Measurements from ENCODE around the gene PCBD2. TPM values are rescaled to one million over a fixed set of nuclear protein-coding genes. Genes with fewer than 3 reads are reported as not detected.
"Not testable (repeated sequence)": the region's sequence is repeated elsewhere in the genome, so short reads cannot be mapped to it uniquely, and the experiment has no call there.

The PCBD2 gene
- total RNA-seq, 2 donors from 2014 or later, result 22.1 to 22.2 TPM

DNA sequence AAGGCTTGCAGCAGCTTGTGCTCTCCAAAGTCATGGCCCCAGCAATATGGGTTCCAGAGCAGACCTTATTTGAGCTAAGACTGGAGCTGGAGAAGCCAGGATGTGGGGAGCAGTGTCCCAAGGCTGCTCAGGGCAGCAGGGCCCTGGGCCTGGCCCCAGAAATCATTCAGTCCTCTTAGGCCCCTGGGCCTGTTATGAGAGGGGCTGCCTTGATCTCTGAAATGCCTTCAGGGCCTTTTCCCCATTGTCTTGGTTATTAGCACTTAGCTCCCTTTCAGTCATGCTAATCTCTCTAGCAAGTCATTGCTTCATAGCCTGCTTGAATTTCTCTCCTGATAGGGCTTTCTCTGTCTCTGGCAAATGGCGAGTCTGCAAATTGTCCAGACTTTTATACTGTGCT, 71.9 kb downstream of the PCBD2 start:
- Mint-ChIP-seq H3K27ac (no peak overlapping the region), H3K27me3 (ENCODE audit: low read depth) (no peaks in the 10 kb centered on the region), H3K36me3 (ENCODE audit: insufficient read depth in 2 of 2) (peaks cover 11 to 24% of the 10 kb centered on the region in 2 donors), H3K4me1 (ENCODE audit: low read depth) (no peaks in the 10 kb centered on the region), H3K4me3 (no peak overlapping the region), H3K9me3 (peaks cover 9 to 18% of the 10 kb centered on the region in 2 donors)
- DNase-seq (no peak), ATAC-seq (replicated peaks in 1 of 2) (no peak)

DNA sequence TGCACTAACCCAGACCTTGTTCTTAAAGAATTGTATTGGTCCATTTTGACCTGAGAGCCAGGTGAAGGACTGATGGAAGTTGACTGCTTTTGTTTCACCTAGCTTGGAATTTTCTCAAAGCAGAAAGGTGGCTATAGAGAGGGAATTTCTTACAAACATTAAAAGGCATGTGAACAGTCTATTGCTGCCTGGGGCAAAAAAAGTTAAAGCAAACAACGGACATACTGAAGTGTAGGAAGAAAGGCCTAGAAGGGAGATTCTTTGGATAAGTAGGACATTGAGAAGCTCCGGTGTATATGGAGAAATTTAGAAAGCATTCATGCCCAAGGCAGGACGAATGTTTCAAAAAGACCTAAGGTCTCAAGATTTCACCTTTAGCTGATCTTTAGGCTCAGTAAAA, 74.5 kb downstream of the PCBD2 start:
- Mint-ChIP-seq H3K4me1 (ENCODE audit: low read depth) (no peaks in the 10 kb centered on the region), H3K36me3 (ENCODE audit: insufficient read depth in 2 of 2) (peaks cover 24 to 41% of the 10 kb centered on the region in 2 donors), H3K27ac (no peak overlapping the region), H3K27me3 (ENCODE audit: low read depth) (no peaks in the 10 kb centered on the region), H3K4me3 (no peak overlapping the region), H3K9me3 (peaks cover 19 to 36% of the 10 kb centered on the region in 2 donors)
- ATAC-seq (replicated peaks in 1 of 2) (no peak), DNase-seq (no peak)

DNA sequence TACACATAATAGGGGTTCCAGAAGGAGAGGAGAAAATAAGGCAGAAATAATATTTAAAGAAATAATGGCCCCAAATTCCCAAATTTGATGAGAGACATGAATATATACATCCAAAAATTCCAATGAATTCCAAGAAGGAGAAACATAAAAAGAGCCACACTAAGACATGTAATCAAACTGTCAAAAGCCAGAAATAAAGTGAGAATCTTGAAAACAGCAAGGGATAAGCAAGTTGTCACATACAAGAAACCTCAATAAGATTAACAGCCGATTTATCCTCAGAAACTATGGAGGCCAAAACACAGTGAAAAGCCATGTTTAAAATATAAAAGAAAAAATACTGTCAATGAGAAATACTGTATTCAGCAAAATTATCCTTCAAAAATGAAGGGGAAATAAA, 77.3 kb downstream of the PCBD2 start:
- H3K9me3 Mint-ChIP-seq, result peaks cover 17 to 33% of the 10 kb centered on the region in 2 donors
- ATAC-seq (replicated peaks in 1 of 2), result no peak
- no peak for DNase-seq
- H3K27me3 Mint-ChIP-seq (ENCODE audit: low read depth), result no peaks in the 10 kb centered on the region
- no peak overlapping the region for H3K4me3 Mint-ChIP-seq
- peak overlapping the region; percentile 34 for H3K27ac Mint-ChIP-seq
- no peaks in the 10 kb centered on the region for H3K4me1 Mint-ChIP-seq (ENCODE audit: low read depth)
- peaks cover 21 to 39% of the 10 kb centered on the region in 2 donors for H3K36me3 Mint-ChIP-seq (ENCODE audit: insufficient read depth in 2 of 2)

DNA sequence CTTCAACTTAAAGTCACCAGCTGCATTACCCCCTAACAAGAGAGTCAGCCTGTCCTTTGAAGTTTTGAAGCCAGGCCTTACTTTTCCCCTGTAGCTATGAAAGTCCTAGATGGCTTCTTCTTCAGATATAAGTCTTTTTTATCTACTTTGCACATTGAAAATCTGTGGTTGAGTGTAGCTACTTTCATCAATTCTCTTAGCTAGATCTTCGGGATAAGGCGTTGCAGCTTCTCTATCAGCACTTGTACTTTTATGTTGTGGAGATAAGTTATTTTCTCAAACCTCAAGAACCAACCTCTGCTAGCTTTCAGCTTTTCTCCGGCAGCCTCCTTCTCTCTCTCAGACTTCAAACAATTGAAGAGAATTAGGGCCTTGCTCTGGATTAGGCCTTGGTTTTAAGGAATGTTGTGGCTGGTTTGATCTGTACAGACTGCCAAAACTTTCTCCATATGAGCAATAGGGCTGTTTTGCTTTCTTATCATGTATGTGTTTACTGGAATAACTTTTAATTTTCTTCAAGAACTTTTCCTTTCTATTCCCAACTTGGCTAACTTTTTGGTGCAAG, 84.4 kb downstream of the PCBD2 start:
- DNase-seq (no peak), ATAC-seq (replicated peaks in 1 of 2) (no peak)
- Mint-ChIP-seq H3K27me3 (ENCODE audit: low read depth) (no peaks in the 10 kb centered on the region), H3K4me1 (ENCODE audit: low read depth) (no peaks in the 10 kb centered on the region), H3K9me3 (no peaks in the 10 kb centered on the region), H3K36me3 (ENCODE audit: insufficient read depth in 2 of 2) (no peaks in the 10 kb centered on the region), H3K27ac (no peak overlapping the region), H3K4me3 (no peak overlapping the region)

DNA sequence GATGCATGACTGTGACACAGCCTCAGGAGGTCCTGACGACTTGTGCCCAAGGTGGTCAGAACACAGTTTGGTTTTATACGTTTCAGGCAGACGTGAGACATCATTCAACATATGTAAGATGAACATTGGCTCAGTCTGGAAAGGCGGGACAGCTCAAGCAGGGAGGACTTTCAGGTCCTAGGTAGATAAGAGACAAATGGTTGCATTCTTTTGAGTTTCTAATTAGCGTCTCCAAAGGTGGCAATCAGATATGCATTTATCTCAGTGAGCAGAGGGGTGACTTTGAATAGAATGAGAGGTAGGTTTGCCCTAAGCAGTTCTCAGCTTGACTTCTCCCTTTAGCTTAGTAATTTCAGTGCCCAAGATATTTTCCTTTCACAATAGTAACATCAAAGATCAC, 85.3 kb downstream of the PCBD2 start:
- not testable (repeated sequence) for H3K9me3 Mint-ChIP-seq; H3K27ac Mint-ChIP-seq; ATAC-seq (replicated peaks in 1 of 2); H3K27me3 Mint-ChIP-seq (ENCODE audit: low read depth); H3K4me1 Mint-ChIP-seq (ENCODE audit: low read depth); H3K36me3 Mint-ChIP-seq (ENCODE audit: insufficient read depth in 2 of 2); DNase-seq; H3K4me3 Mint-ChIP-seq

DNA sequence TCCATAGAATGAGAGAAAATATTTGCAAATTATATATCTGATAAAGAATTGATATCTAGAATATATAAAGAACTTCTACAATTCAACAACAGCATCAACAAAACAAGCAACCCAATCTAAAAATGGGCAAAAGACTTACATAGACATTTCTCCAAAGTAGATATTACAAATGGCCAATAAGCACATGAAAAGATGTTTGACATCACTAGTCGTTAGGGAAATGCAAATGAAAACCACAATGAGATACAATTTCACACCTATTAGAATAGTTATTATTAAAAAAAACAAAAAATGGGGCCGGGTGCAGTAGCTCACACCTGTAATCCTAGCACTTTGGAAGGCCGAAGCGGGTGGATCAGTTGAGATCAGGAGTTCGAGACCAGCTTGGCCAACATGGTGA, 87.2 kb downstream of the PCBD2 start:
- no peaks in the 10 kb centered on the region for H3K27me3 Mint-ChIP-seq (ENCODE audit: low read depth)
- H3K27ac Mint-ChIP-seq, result no peak overlapping the region
- no peaks in the 10 kb centered on the region for H3K4me1 Mint-ChIP-seq (ENCODE audit: low read depth)
- H3K4me3 Mint-ChIP-seq, result no peak overlapping the region
- H3K36me3 Mint-ChIP-seq (ENCODE audit: insufficient read depth in 2 of 2), result no peaks in the 10 kb centered on the region
- ATAC-seq (replicated peaks in 1 of 2), result no peak
- H3K9me3 Mint-ChIP-seq, result no peaks in the 10 kb centered on the region
- DNase-seq, result no peak

DNA sequence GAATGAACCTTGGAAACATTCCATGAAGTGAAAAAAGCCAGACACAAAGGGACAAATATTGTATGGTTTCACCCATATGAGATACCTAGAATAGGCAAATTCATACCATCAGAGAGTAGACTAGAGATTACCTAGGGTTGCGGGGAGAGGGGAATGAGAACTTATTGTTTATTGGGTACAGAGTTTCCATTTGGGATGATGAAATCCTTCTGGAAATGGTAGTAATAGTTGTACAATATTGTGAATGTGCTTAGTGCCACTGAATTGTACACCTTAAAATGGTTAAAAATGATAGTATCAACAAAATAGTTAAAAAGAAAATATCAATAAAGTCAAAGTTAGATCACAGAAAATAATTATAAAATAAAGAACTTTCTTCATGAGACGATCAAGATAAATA, 88.2 kb downstream of the PCBD2 start:
- Mint-ChIP-seq H3K4me3 (no peak overlapping the region), H3K27me3 (ENCODE audit: low read depth) (no peaks in the 10 kb centered on the region), H3K36me3 (ENCODE audit: insufficient read depth in 2 of 2) (no peaks in the 10 kb centered on the region), H3K4me1 (ENCODE audit: low read depth) (no peaks in the 10 kb centered on the region), H3K27ac (no peak overlapping the region), H3K9me3 (no peaks in the 10 kb centered on the region)
- DNase-seq (no peak), ATAC-seq (replicated peaks in 1 of 2) (no peak)

DNA sequence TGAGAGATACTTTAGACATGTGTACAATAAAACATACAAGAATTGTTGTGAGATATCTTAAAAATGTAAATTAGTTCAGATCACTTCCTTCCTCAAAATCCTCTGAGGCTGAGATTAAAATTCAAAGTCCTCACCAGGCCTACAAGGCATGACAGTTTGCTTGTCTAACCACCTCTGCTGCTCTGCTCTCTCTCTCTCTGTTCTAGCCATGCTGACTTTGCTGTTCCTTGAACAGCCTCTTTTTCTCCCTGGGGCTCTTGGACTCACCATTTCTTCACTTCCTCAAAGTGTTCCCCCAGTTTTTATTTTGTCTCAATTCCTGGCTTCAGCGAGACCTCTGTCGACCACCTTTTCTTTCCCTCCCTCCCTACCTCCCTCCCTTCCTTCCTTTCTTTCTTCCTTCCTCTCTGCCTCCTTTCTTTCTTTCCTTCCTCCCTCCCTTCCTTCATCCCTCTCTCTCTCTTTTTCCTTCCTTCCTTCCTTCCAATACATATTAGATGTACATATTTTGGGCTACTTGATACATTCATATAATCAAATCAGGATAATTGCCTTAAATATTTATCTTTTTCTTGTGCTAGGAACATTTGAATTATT, 89.7 kb downstream of the PCBD2 start:
- H3K27ac Mint-ChIP-seq, result no peak overlapping the region
- peaks cover 0 to 2% of the 10 kb centered on the region in 2 donors for H3K9me3 Mint-ChIP-seq
- H3K4me3 Mint-ChIP-seq, result no peak overlapping the region

DNA sequence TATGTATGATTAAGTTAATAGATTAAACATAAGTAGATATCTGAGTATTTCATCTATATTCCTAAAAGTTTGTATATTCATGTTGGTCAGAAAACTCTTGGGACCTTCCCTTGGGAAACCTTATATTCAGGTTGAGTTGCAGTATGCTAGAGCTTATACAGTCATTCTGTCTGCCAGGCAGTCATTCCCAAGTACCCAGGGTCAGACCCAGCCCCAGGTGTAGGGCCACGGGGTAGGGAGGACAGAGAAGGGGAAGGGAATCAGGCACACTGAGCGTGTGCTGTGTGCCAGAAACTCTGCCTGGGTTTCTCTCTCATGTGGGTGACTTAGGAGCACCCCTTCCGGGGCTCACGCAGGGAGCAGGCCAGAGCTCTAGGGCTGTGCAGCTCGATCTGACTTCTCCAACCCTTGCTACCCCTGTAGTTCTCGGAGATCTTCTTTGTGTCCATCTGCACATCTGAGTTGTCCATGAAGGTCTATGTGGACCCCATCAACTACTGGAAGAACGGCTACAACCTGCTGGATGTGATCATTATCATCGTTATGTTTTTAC, 91.0 kb downstream of the PCBD2 start:
- Mint-ChIP-seq H3K4me3 (no peak overlapping the region), H3K36me3 (ENCODE audit: insufficient read depth in 2 of 2) (no peaks in the 10 kb centered on the region), H3K4me1 (ENCODE audit: low read depth) (no peaks in the 10 kb centered on the region), H3K9me3 (peaks cover 0 to 2% of the 10 kb centered on the region in 2 donors), H3K27ac (no peak overlapping the region), H3K27me3 (ENCODE audit: low read depth) (no peaks in the 10 kb centered on the region)
- DNase-seq (no peak), ATAC-seq (replicated peaks in 1 of 2) (no peak)

More for the DNA sequence above, 89.7 kb downstream of the PCBD2 start:
- H3K4me1 Mint-ChIP-seq (ENCODE audit: low read depth), result no peaks in the 10 kb centered on the region
- ATAC-seq (replicated peaks in 1 of 2) (no peak), DNase-seq (no peak)
- H3K27me3 Mint-ChIP-seq (ENCODE audit: low read depth), result no peaks in the 10 kb centered on the region
- H3K36me3 Mint-ChIP-seq (ENCODE audit: insufficient read depth in 2 of 2), result no peaks in the 10 kb centered on the region

DNA sequence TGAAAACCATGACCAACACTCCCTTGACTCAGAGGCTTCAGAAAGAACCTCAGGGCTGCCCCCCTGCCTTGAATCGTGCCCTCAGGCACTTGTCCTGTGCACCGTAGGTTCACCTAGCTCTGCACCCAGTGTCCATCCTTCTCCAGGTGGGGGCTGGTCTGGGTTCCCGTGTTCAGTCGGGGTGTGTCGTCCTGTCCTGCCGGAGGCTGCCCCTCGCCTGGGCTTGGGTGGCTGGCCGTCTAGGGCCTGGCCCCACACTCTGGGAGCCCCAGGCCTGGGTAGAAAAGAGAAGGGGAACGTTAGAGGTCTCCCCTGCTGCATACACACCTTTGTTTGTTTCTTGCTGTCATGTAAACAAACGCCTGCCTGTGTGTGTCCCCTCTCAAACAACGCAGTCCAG, 92.1 kb downstream of the PCBD2 start:
- Mint-ChIP-seq H3K4me3 (no peak overlapping the region), H3K4me1 (ENCODE audit: low read depth) (no peaks in the 10 kb centered on the region), H3K27me3 (ENCODE audit: low read depth) (no peaks in the 10 kb centered on the region), H3K27ac (no peak overlapping the region), H3K36me3 (ENCODE audit: insufficient read depth in 2 of 2) (no peaks in the 10 kb centered on the region), H3K9me3 (peaks cover 0 to 2% of the 10 kb centered on the region in 2 donors)
- no peak for DNase-seq
- ATAC-seq (replicated peaks in 1 of 2), result no peak

DNA sequence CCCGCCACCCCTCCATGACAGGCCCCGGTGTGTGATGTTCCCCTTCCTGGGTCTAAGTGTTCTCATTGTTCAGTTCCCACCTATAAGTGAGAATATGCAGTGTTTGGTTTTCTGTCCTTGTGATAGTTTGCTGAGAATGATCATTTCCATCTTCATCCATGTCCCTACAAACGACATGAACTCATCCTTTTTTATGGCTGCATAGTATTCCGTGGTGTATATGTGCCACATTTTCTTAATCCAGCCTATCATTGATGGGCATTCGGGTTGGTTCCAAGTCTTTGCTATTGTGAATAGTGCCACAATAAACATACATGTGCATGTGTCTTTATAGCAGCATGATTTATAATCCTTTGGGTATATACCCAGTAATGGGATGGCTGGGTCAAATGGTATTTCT, 93.1 kb downstream of the PCBD2 start:
- DNase-seq; H3K4me3 Mint-ChIP-seq; H3K9me3 Mint-ChIP-seq; H3K4me1 Mint-ChIP-seq (ENCODE audit: low read depth); H3K36me3 Mint-ChIP-seq (ENCODE audit: insufficient read depth in 2 of 2); H3K27me3 Mint-ChIP-seq (ENCODE audit: low read depth); H3K27ac Mint-ChIP-seq; ATAC-seq (replicated peaks in 1 of 2): not testable (repeated sequence)

DNA sequence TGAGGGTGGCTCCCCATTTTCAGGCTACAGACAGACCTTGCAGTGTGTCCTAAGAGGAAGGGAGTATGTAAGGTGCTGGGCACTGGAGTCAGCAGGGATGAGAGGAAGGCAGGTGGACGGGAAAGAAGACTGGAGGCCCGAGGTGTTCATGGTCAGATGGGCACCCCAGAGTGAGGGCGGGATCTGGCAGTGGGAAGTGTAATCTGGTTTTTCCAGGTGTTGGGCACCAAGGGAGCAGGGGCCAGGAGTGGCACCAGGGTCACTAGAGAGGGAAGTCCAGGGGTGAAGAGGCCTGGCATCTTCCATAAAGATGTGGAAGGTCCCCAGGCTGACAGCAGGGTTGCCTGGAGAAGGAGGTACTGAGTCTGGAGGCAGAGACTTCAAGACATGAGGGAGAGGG, 99.4 kb downstream of the PCBD2 start:
- H3K27me3 Mint-ChIP-seq (ENCODE audit: low read depth), result no peaks in the 10 kb centered on the region
- no peaks in the 10 kb centered on the region for H3K9me3 Mint-ChIP-seq
- no peak for ATAC-seq (replicated peaks in 1 of 2)
- no peak for DNase-seq
- H3K36me3 Mint-ChIP-seq (ENCODE audit: insufficient read depth in 2 of 2), result peaks cover 0 to 2% of the 10 kb centered on the region in 2 donors
- H3K27ac Mint-ChIP-seq, result no peak overlapping the region
- no peaks in the 10 kb centered on the region for H3K4me1 Mint-ChIP-seq (ENCODE audit: low read depth)
- H3K4me3 Mint-ChIP-seq, result no peak overlapping the region

DNA sequence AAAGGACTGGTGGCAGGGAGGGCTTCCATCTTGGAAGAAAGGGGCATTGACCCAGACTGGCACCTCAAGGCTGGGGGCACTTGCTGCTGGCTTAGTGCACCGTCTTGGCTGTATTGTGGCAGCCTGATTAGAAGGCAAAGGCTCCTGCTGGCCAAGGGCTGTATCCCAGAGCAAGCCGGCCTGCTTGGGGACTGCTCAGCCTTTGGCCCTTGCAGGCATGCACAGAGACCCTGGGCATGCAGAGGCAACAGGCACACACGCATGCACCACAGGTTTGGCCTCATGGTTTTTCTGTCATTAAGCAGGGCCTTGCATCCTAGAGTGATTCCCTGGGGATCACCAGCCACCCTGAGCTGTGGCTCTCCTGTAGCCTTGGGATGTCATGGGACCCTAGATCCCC, 100.1 kb downstream of the PCBD2 start:
- ATAC-seq (replicated peaks in 1 of 2) (no peak), DNase-seq (no peak)
- Mint-ChIP-seq H3K27ac (no peak overlapping the region), H3K9me3 (no peaks in the 10 kb centered on the region), H3K4me1 (ENCODE audit: low read depth) (no peaks in the 10 kb centered on the region), H3K36me3 (ENCODE audit: insufficient read depth in 2 of 2) (peaks cover 0 to 2% of the 10 kb centered on the region in 2 donors), H3K4me3 (no peak overlapping the region), H3K27me3 (ENCODE audit: low read depth) (no peaks in the 10 kb centered on the region)

DNA sequence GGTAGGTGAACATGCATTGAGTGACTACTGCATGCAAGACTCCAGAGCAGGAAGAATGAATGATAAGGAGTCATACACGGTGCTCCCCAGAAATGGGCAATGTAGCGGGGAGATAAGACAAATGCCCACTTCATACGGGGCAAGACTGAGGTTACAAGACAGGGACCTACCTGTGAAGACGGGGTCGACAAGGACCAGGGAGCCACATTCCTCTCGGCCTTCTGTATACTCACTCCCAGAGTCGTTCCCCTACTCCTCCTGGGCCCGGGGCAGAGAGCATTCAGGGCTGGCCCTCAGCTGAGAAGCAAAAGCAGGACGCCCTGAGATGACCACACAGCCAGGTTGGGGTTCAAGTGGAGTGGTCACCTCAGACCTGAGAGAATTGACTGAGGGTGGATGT, 102.4 kb downstream of the PCBD2 start:
- Mint-ChIP-seq H3K9me3 (no peaks in the 10 kb centered on the region), H3K36me3 (ENCODE audit: insufficient read depth in 2 of 2) (peaks cover 0 to 2% of the 10 kb centered on the region in 2 donors)
- no peak for DNase-seq

More for the DNA sequence above, 102.4 kb downstream of the PCBD2 start:
- no peak overlapping the region for H3K27ac Mint-ChIP-seq
- ATAC-seq (replicated peaks in 1 of 2), result no peak
- no peak overlapping the region for H3K4me3 Mint-ChIP-seq
- H3K4me1 Mint-ChIP-seq (ENCODE audit: low read depth), result no peaks in the 10 kb centered on the region
- no peaks in the 10 kb centered on the region for H3K27me3 Mint-ChIP-seq (ENCODE audit: low read depth)
